Endometrium (tissue), 2 donors: ENCODE results near the gene PDE9A.

Experiments
- FAIRE-seq: peaks from 2 replicates; lab custom pipeline; 2012; peaks lifted over from hg19 to GRCh38; lab: Jason Lieb, UNC
- donor health status: control.
- donor health status: control.

PDE9A gene

DNA sequence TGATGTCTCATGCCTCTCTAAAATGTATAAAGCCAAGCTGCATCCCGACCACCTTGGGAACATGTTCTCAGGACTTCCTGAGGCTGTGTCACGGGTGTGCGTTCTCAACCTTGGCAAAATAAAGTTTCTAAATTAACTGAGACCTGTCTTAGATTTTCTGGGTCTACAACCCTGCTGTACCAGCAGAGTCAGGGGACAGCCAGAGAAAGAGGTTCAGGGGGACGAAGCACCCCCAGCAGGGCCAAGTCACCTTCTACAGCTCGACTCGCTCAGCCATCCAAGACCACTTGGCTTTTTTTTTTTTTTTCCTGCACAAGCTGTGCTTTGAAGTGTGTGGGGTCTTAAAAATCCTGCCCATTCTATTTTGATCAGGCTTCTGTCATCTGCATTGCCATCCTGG, 28.5 kb upstream of the PDE9A start:
- no peak for FAIRE-seq

DNA sequence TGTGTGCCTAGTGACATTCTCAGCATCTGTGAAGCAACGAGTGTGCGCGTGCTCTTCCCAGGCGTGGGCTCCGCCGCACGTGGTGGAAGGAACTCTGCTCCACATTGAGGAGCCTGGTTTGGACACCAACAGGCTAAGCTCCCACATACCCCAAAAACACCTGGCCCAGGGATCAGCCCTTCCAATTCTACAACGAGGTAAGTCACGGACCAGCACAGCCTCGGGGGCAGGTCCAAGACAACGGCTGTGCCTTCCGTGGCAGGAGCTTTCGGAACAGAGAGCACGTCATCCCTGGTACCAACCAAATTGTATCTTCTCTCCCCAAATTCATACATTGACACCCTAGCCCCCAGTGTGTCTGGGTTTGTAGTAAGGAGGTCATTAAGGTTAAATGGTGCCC, 27.2 kb upstream of the PDE9A start:
- no peak for FAIRE-seq

DNA sequence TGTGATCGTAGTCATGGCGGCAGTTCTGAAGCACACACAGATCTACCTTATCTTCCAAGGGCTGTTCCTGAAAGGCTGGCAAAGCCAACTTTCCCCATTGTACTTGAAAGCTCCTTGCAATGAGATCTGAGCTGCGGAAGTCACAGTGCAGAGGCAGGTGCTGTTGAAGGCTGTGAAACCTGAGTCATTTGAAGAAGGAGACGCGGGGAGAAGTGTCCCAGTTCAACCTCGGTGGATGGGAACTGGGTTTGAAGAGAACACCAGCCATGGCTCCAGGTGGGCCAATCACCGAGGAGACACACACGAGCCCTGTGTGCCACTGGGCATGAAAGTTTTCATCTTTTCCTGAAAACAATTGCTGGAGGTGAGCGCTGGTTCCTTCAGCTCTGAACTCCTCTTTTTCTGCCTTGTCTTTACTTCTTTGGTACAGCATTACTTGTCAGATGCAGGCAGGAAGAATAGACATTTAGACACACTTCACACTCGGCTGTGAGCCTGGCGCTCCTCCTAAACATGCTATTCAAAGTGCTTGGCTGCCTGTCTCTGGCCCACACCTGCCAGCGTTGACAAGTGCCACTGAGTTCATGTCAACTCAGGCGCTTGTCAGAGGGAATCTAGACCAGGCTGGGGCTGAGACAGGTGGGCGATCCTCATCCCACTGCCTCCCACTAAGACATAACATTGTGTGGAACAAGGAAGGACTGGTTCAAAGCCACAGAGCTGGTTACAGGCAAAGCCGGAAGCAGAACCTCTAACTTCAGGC, 25.7 kb upstream of the PDE9A start:
- FAIRE-seq, result no peak

DNA sequence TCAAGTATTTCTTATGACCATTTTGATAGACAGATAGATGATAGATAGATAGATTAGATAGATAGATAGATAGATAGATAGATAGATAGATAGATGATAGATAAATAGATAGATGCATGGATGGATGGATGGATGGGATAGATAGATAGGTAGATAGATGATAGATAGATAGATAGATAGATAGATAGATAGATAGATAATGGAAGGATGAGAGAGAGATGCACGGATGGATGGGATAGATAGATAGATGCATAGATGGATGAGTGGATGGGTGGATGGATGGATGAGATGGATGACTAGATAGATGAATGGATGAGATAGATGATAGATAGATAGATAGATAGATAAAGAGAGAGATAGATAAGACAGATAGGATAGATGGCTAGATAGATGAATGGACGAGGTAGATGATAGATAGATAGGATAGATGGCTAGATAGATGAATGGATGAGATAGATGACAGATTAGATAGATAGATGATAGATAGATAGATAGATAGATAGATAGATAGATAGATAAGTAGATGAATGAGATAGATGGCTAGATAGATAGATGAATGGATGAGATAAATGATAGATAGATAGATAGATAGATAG, 24.9 kb upstream of the PDE9A start:
- FAIRE-seq, result peak; percentile 80

DNA sequence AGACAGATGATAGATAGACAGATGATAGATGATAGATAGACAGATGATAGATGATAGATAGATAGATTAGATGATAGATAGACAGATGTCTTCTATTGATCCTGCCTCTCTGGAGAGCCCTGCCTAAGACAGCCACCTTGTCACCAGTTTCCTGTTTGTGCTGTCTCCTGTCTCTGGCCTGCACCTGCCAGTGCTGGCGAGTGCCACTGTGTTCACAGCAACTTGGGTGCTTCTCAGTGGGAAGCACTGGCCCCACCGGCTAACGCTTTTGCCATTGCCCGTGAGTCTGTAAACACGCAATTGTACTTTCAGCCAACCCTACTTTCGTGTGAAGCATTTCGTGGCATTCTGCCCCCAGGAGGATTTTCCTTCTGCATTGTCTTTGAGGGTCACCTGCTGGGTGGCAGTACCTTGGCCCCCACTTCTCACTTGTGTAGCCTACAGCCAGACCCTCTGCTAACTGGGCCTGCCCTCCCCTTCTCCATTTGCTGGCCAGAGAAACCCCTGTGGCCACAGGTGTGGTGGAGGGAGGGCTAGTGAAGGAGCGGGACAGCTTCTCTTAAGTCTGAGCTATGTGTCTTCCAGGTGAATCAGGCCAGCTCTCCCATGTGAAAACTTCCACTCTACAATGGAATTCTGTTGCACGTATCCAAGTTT, 23.4 kb upstream of the PDE9A start:
- no peak for FAIRE-seq

DNA sequence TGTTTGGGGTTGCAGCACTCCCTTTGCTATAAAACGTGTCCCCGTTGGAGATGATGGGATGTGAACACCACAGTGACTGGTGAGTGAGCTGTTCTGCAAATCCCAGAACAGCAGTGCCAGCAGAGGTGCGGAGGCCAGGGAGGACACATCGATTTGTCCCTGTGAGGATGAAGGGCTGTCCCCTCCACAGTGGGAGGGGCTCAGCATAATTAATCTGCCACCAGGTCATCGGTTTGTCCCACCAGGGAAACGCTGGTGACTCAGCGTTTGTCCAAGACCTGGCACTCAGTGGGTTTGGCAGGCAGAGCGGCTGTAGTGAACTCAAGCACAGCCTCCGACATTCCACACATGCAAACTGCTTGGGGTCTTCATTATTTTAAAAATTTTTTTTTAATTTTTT, 22.8 kb upstream of the PDE9A start:
- no peak for FAIRE-seq

DNA sequence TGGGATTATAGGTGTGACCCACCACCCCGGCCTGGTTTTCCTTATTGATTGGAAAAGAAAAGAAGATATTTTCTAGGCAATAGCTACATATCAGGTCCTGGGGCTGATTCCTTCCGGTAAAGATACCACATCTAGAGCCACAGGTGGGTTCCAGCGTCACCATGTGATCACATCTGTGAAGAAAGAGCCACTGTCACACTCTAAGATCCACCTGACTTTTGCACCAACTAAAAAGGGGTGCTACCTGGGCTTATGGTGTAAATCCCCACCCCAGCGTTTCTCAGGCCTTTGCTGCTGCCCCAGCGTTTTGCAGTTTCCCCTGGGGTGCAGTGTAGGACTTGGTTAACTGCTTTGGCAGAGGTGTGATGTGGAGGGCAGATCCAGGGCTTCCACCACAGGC, 22.3 kb upstream of the PDE9A start:
- FAIRE-seq, result no peak

DNA sequence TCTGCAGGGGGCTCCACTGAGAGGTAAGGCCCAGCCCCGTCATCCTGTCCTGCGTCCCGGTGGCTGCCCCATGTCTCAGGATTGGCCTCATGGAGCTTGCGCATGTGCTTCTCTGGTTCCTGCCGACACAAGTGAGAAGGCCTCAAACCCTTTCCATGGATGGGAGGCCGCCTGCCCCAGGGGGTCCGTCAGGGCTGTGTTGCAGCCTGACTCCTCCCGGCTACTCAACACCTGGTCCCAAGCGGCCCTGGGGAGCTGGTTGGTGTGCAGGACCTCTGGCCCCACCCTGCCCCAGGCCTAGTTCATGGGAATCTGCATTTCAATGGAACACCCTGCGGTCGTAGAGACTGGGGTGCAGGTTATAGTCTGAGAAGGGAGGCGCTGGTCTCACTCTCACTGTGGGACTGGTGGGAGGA, 21.1 kb upstream of the PDE9A start:
- FAIRE-seq, result no peak

DNA sequence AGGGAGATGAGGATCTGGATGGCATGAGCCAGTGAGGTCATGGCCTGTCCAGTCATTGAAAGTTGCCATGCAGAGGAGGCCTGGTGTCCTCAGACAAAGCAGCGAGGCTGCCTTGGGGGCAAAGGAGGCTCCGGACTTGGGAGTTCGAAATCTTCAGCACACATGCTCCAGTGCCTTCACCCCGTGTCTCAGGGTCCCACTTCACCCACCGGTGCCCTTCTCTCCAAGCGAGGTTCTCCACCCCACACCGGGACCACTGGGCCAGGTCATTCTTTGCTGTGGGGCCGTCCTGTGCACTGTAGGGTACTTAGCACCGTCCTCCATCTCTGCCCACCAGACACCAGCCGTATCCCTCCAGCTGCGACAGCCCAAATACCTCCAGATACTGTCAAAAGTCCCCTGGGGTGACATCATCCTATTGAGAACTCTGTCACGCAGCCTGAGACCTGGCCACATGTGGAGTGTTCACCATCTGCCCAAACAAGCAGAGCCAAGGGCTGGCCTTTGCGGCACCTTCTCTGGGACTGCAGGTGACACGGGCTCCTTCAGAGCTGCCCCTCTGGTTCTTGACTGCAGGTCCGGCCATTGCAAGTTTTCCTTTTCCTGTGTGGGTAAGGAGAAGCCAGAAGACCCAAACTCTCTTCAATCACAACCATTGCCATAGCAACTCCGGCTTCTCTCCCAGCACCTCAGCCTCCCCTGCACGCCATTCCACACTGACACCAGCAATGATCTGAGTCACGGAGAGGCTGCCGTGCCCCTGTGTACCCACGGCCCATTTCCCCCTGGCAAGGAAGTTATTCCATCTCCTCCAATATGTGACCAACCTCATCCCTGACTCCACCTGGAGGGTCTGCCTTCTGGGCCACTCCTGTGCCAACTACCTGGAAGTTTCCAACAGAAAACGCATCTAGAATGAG, 20.4 kb upstream of the PDE9A start:
- no peak for FAIRE-seq

DNA sequence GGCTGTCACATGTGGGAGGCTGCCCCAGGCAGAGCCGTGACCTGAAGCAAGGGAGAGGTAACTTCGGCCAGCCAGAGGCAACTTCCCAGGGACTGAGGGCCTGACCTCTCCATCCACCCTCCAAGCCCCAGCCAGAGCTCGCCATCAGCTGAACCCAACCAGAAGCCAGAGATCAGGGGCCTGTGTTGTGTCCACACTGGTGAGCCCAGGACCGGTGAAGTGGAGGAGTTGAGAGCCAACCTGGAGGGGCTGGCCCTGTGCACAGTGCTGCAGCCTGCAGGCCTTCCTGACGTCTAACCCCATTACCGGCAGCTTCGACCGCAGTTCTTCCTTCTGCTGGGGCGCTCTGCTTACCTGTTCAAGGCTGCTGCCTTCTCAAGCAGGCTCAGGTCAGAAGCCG, 19.6 kb upstream of the PDE9A start:
- FAIRE-seq, result no peak

DNA sequence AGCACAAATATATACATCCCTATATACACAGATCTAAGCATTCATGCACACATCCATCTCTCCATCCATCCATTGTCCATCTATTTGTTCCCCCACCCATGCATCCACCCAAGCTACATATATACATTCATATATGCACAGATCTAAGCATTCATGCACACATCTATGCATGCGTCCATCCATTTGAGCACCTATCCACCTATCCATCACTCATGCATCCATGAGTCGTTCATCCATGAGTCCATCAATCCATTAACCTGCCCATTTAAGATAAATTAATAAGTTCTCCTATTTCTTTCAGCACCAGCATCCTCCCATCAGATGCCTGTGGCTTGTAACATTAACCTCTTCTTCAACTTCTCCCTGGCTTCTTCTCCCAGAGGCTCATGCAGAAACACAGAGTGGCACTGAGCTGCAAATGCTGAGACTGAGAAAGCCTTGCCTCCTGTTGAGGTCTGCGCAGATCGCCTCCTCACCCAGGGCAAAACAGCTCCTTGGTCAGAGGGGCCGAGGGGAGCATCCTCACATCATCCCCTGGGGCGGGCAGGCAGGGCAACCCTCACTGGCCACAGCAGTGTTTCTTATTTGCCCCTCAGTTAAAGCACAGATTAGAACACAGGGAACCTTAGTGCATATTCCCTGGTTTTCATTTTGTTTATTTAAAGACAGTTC, 17.4 kb upstream of the PDE9A start:
- no peak for FAIRE-seq

DNA sequence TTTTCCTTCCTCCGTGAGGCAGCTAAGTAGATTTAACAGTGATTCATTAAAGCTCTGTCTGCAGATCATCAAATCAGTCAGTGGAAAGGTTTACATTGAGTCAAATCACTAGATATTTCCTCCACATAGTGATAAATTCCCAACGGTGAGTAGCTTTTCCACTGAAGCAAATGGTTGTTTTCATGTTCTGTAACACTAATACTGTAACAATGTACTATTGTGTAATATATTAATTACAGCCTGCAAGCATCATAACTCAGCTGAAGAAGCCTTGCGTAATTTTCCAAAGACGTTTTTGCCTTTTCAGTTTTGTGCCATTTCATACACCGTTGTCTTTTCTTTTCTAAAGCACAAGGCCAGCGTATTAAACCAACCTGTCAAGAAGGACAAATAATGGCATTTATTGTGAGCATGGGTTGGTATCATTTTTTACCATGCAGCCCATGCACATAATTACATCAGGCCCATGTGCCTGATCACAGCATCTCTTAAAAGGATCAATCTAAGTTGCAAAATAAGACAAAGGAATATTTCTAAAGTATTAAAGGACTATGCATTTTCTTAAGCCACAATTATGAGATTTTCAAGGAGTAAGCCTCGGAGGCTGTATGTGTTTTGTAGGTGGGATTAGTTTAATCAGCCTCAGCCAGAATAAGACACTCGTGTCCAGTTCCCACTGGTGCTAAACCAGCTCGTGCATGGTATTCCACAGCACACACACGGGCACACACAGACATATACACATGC, 16.7 kb upstream of the PDE9A start:
- no peak for FAIRE-seq

DNA sequence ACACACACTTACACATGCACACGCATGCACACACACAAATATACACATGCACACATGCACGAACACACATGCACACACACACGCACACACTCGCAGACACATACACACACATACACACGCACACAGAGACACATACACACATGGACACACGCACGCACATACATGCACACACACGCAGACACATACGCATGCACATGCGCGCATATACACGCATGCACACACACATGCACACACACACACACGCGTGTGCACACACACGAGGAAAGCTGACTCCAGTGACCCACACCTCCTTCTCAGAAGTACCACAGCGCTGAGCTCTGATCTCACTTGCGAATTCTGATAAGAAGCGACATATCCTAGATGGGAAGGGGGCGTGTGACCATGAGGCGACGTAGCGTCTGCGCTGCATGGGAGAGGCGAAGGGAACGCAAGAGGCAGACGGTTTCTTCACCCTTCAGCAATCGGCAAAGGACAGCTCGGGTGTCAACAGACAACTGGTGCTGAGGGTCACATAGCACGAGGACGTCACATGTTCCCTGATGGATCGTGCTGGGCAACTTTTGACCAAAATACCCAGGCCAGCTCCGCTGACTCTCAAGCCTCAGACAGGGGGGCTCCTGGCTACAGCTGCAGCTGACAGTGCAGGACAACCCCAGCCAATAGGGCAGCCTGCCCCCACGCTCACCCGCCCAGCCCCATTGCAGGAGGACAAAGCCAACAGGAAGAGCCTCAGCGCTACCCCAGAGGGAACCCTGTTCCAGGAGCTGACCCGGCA, 16.0 kb upstream of the PDE9A start:
- FAIRE-seq, result no peak

DNA sequence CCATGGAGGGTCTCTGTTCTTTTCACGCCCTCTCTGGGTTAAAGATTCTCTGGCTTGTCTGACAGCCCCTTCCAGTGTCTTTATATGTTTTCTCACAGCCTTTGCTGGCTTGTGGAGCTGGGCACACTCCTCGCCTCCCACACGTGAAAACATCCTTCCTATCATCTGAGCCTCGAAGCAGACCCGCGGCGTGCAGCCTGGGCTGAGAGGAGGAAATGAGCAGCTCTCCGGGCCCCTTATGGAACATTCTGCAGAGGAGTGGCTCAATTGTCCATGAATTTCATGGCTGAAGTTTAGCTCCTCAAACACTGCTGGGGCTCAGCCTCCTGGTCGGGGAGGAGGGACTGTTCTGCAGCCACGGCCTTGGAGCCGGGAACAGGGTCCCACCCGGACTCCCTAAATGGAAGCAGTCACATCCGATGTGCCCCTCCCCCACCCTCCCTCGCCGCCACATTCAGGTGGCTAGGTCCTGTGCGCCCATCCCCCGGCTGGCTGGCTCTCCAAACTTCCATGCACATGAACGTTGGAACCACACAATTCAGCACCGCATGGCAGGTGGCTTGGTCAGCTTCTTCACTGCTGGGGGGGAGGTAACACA, 15.1 kb upstream of the PDE9A start:
- no peak for FAIRE-seq

DNA sequence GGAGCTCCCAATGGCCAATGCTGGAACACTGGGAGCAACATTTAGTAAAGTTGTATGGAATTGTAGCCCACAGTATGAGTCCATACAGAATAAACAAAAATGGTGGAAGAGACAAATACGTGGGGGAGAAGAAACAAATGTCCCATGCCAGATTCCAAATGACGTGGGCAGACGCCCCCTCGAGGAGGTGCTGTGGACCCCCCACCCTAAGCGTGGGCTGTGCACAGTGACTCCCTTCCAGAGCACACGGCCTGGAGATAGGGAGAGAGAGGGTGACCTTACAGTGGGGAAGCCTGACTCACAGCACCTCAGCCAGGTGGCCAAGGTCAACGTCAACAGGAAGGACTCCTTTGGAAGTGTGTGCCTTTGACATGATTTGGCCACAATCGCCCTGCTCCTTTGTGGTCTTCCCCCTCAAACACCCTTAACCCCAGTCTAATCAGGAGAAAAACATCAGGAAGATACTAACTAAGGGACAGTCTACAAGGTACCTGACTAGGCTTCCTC, 13.7 kb upstream of the PDE9A start:
- no peak for FAIRE-seq

DNA sequence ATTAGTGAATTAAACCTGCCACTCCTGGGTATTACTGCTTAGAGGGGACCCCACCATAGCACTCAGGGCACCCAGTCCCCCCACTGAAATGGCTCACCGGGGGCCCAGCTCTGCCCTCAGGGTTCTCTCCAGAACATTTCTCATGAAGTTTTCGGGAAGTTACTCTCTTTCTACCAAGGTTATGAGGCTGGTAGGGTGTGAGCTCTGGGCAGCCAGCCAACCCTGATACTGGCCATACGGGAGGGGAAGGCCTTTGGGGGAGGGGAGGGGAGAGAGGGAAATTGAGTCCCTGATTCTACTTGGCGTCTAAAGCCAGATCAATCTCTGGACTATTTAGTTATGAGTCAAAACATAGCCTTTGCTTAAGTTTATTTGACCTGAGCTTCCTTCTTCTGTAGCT, 12.9 kb upstream of the PDE9A start:
- no peak for FAIRE-seq

DNA sequence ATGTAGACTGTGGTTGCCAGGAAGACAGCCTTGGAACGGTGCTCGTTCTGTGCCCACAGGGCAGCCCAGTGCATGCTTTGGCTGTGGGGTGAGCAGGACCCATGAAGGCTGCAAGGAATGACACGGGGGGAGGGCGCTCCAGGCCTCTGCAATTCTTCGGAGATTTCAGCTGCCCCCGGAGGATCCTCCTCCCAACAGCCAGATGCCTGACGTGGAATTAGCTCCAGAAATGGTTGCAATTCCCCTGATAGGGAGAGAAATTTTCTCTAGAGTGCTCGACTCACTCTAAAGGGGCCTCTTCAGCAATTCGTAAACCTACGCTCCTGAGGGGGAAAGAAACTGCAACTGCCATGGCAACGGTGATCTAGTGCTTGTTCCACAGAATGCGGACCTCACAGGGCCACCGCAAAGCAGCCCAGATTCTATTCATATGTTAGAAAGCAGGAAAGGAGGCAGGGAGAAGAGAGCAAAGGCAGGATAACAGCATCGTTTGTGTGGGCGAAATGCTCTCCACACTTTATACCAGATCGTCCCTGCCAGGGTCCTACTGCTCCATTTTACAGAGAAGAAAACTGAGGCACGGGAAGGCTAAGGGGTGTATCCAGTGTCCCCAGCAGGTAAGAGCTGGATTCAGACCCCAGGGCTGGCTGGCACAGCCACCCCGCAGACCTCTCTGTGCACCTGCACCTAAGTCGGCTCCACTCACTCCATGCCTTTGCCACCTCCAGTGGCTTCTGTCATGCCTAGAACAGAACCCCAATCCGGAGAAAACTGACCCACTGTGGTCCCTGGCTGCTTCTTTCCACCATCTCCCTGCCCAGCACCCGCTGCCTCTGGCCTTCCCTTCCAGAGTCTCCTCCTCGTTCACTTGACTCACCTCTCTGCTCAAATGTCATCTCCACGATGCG, 11.9 kb upstream of the PDE9A start:
- FAIRE-seq, result no peak

DNA sequence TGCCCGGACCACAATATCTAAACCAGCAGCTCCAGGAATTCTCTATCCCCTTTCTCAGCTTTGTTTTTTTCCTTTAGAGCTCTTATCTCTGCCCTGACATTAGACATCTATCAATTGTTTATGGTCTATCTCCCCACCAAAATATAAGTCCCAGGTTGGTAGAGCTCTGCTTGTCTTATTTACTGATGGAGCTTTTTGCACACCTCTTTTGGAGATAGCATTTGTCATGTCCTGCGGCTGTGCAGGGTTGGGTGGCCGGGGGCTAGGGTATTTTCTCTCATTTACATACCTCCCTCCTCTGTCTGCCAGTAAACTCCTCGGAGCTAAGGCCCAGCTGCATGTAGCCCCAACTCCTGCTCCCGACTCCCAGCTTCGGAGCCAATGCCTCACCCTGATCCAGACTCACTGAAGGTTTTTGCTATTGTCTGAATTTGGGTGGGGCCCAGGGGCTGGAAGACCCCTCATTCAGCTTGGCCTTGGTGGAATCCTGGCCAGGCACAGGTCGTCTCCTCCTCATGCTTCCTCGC, 11.1 kb upstream of the PDE9A start:
- FAIRE-seq, result no peak
